K562 (cell line): Measurements from ENCODE around the gene TBXA2R. TPM values are rescaled to one million over a fixed set of nuclear protein-coding genes. Genes with fewer than 3 reads are reported as not detected.

Source experiments
- ATAC-seq: fragments of 200-7000 bp; cut with Tn5 transposase; 3 replicates; pipeline ENCODE4 v1.9.1; 2020; ENCODE audit warnings: moderate library complexity
- BruUV-seq: library from RNA; stranded (reverse); fragments of 400-500 nt; replicated peaks from 2 replicates; lab custom pipeline; 2021; lab: Mats Ljungman, UMichigan
- CTCF ChIA-PET: fragments of 300-600 bp; formaldehyde crosslinking; extraction: SDS; loops from one replicate; lab custom pipeline; 2021; ENCODE audit warnings: low intra/inter-chr PET ratio; lab: Yijun Ruan, JAX
- POLR2A ChIA-PET: fragments of 300-600, 350-650 bp; sonication (Branson Sonifier 250); formaldehyde crosslinking; extraction: SDS; loops from one replicate; lab custom pipeline; 2021; ENCODE audit warnings: antibody characterized with exemption, inconsistent platforms; lab: Yijun Ruan, JAX
- DNase-seq, 4 experiments: peaks; one replicate each; pipeline versions ENCODE4 v3.0.0 to v3.0.0-alpha.2; 2011 to 2018; ENCODE audit warnings: low spot score in 3 of 4, mixed read lengths in 3 of 4; ENCODE audit errors: extremely low read depth in 1 of 4
- FAIRE-seq: peaks from 2 replicates; lab custom pipeline; 2011; peaks lifted over from hg19 to GRCh38; lab: Jason Lieb, UNC
- H2AFZ ChIP-seq: 2 replicates; pipeline ENCODE4 v1.6.0; 2011; ENCODE audit warnings: low read depth, low read length, control low read depth, inconsistent platforms
- H3K27ac ChIP-seq: fragments of 200-600 bp; 3 replicates; pipeline ENCODE4 v1.8.0; 2011; ENCODE audit warnings: low read depth, mild to moderate bottlenecking, control low read depth, inconsistent platforms, low read length, moderate library complexity, mixed read lengths; ENCODE audit errors: extremely low read depth
- H3K27me3 ChIP-seq, 2 experiments: fragments of 300-600 bp in 1 of 2; 2 replicates in 1 of 2; 3 replicates in 1 of 2; pipeline versions ENCODE4 v1.6.0 to v1.8.0; 2011; ENCODE audit warnings: inconsistent platforms in 2 of 2, low read length in 2 of 2, mild to moderate bottlenecking in 1 of 2, mixed read lengths in 1 of 2, moderate library complexity in 1 of 2; ENCODE audit not compliant: control insufficient read depth in 2 of 2, insufficient read depth in 2 of 2
- H3K36me3 ChIP-seq: fragments of 300-600 bp; 3 replicates; pipeline ENCODE4 v1.8.0; 2011; ENCODE audit warnings: mild to moderate bottlenecking, low read length, inconsistent platforms; ENCODE audit not compliant: control insufficient read depth, insufficient read depth
- H3K4me1 ChIP-seq, 2 experiments: fragments of 200-600 bp in 1 of 2; replicated peaks in 1 of 2; 2 replicates in 1 of 2; 3 replicates in 1 of 2; pipeline versions ENCODE4 v1.5.1 to v1.8.0; 2011; ENCODE audit warnings: inconsistent platforms in 2 of 2, low read length in 2 of 2, mild to moderate bottlenecking in 1 of 2, mixed read lengths in 1 of 2, moderate library complexity in 1 of 2; ENCODE audit not compliant: control insufficient read depth in 2 of 2, insufficient read depth in 2 of 2
- H3K4me2 ChIP-seq: 2 replicates; pipeline ENCODE4 v1.6.1; 2011; ENCODE audit warnings: low read length, control low read depth, inconsistent platforms, mixed read lengths; ENCODE audit not compliant: insufficient read depth
- H3K4me3 ChIP-seq: fragments of 200-600 bp; sonication (generic), shearing (Covaris generic); 2 replicates; pipeline ENCODE4 v1.5.1; 2016; ENCODE audit warnings: control low read depth, inconsistent platforms
- H3K79me2 ChIP-seq: fragments of 200-600 bp; 3 replicates; pipeline ENCODE4 v1.8.0; 2011; ENCODE audit warnings: low read length, inconsistent platforms; ENCODE audit not compliant: control insufficient read depth, insufficient read depth
- H3K9ac ChIP-seq, 2 experiments: 2 replicates each; pipeline versions ENCODE4 v1.6.0 to v1.6.1; 2011; ENCODE audit warnings: low read depth in 2 of 2, low read length in 2 of 2, control low read depth in 1 of 2, inconsistent platforms in 1 of 2, mild to moderate bottlenecking in 1 of 2, mixed read lengths in 1 of 2; ENCODE audit not compliant: insufficient read depth in 1 of 2
- H3K9me1 ChIP-seq: one replicate; pipeline ENCODE4 v1.6.0; 2011; ENCODE audit warnings: inconsistent platforms, mild to moderate bottlenecking, low read length, moderate library complexity; ENCODE audit not compliant: control insufficient read depth, insufficient read depth
- H3K9me3 ChIP-seq: replicated peaks from 2 replicates; pipeline ENCODE4 v1.5.1; 2011; ENCODE audit warnings: low read depth, low read length, inconsistent platforms; ENCODE audit not compliant: control insufficient read depth, insufficient read depth
- H4K20me1 ChIP-seq: replicated peaks from 2 replicates; pipeline ENCODE4 v1.6.1; 2011; ENCODE audit warnings: low read length, inconsistent platforms, mixed read lengths; ENCODE audit not compliant: control insufficient read depth, insufficient read depth
- BACH1 ChIP-seq: fragments of 200-800 bp; sonication (Bioruptor generic); IDR thresholded peaks from 2 replicates; pipeline ENCODE4 v1.6.1; 2016; ENCODE audit warnings: missing genetic modification characterization, missing compliant biosample characterization
- COPS2 ChIP-seq: fragments of 450-650 bp; conservative IDR thresholded peaks from 2 replicates; pipeline ENCODE4 v1.6.1; 2016; ENCODE audit warnings: mild to moderate bottlenecking, moderate library complexity
- CUX1 ChIP-seq: fragments of 200-800 bp; sonication (Bioruptor generic); IDR thresholded peaks from 2 replicates; pipeline ENCODE4 v1.6.1; 2016; ENCODE audit warnings: missing genetic modification characterization, missing compliant biosample characterization
- HLTF ChIP-seq: fragments of 450-650 bp; IDR thresholded peaks from 2 replicates; pipeline ENCODE4 v1.6.1; 2016
- KDM4B ChIP-seq, 2 experiments: fragments of 450-650 bp in 1 of 2; sonication (generic) in 1 of 2; IDR thresholded peaks; 2 replicates each; pipeline ENCODE4 v1.6.1; 2016 to 2017; ENCODE audit warnings: borderline replicate concordance in 2 of 2, antibody characterized with exemption in 1 of 2, low read depth in 1 of 2, mild to moderate bottlenecking in 1 of 2
- POLR2G ChIP-seq: fragments of 200-400 bp; formaldehyde crosslinking; IDR thresholded peaks from 2 replicates; pipeline ENCODE4 v1.6.1; 2017; ENCODE audit warnings: low read depth, mild to moderate bottlenecking, antibody characterized with exemption, low read length, moderate library complexity
- ZBTB12 ChIP-seq: fragments of 250-450 bp; sonication (Bioruptor Pico); IDR thresholded peaks from 2 replicates; pipeline ENCODE4 v1.4.0; 2020
- ZNF764 ChIP-seq: fragments of 250-450 bp; sonication (Bioruptor Pico); IDR thresholded peaks from 2 replicates; pipeline ENCODE4 v1.4.0; 2020; ENCODE audit warnings: low read depth, mild to moderate bottlenecking, moderate library complexity
- whole genome bisulfite sequencing: fragments of 100-300 bp; shearing (Covaris generic); methylation state at CpG from one replicate; pipeline ENCODE4 v1.1.6; 2016; ENCODE audit warnings: low coverage, mixed read lengths; ENCODE audit not compliant: insufficient coverage; ENCODE audit errors: missing lambda C conversion rate; 5-methylcytosine and 5-hydroxymethylcytosine counted together
- in situ Hi-C: fragments of 300-500 bp; cut with MboI; formaldehyde crosslinking; loops from 4 replicates; pipeline ENCODE4 v1.15.0; 2018; ENCODE audit warnings: inconsistent platforms, mixed read lengths
- intact Hi-C: fragments of 100-400 bp; cut with micrococcal nuclease; formaldehyde crosslinking; loops from 2 replicates; pipeline ENCODE4 v1.14.2; 2022
- polyA plus RNA-seq, 8 experiments: library from polyadenylated mRNA; depleted of rRNA in 4 of 8; stranded (reverse) in 5 of 8; unstranded in 3 of 8; fragments of >200 nt; fragmentation: Nextera tagmentation in 2 of 8; fragmentation: Illumina TruSeq in 1 of 8; extraction: Ambion mirVana in 2 of 8; extraction: Trizol in 1 of 8; gene quantifications; 2 replicates each; pipeline versions ENCODE4 v1.2.1 to v1.2.3, GENCODE V29; 2011 to 2014; ENCODE audit warnings: inconsistent platforms in 1 of 8, missing spikeins in 1 of 8
- total RNA-seq, 7 experiments: library from RNA; depleted of rRNA in 6 of 7; stranded (reverse); fragments of >200 nt in 6 of 7; fragmentation: Illumina TruSeq in 2 of 7; extraction: Trizol in 2 of 7; gene quantifications; 2 replicates each; pipeline versions ENCODE4 v1.2.1 to v1.2.3, GENCODE V29; 2011 to 2021; ENCODE audit warnings: low replicate concordance in 1 of 7

Gene TBXA2R
- total and polyA plus RNA-seq, 9 of the 15 experiments (the other 6 are each of a cell fraction or from before 2014, with no cell fraction given), result 1.5 to 24.0 (median 2.8) TPM

- Histone ChIP-seq H3K9ac (no peak overlapping the region), H4K20me1 (no peaks in the 10 kb centered on the region), H3K9me3 (no peaks in the 10 kb centered on the region), H3K9me1 (no peaks in the 10 kb centered on the region), H3K27ac (no peak overlapping the region), H2AFZ (no peak overlapping the region), H3K4me2 (no peak overlapping the region), H3K4me1 (peaks cover 0 to 42% of the 10 kb centered on the region in 2 experiments; a peak in 2 of 5 replicates), H3K36me3 (peaks cover 55% of the 10 kb centered on the region; the same call in 2 of the 3 replicates), H3K79me2 (no peaks in the 10 kb centered on the region), H3K27me3 (no peaks in the 10 kb centered on the region), H3K4me3 (no peak overlapping the region)
- no peak for ATAC-seq
- WGBS, result 98% methylated on average over 26 of the region's 37 CpGs
- in situ Hi-C loops (no loop called here), intact Hi-C loops (no loop called here)
- CTCF ChIA-PET, result interaction anchor here (0.5 kb wide), 1 partner anchor 325 kb away, joined by 3 read pairs; no protein-coding TSS in a partner anchor
- DNase-seq, result no peak
- POLR2A ChIA-PET, result interaction anchor here (0.6 to 1.1 kb wide), 2 partner anchors 19 to 56 kb away, joined by 3 read pairs; no protein-coding TSS in a partner anchor
- TF ChIP-seq POLR2G (peak; percentile 9; the same call in 1 of the 2 replicates), HLTF (no peak)
- no peak for FAIRE-seq
- BruUV-seq, result no TSS peak
Observed at GRCh38 chr19:3653081-3653795, 46.6 kb upstream of the TBXA2R start.

- in situ Hi-C loops (no loop called here), intact Hi-C loops (no loop called here)
- H3K4me2 ChIP-seq, result no peak overlapping the region
- no TSS peak for BruUV-seq
- no peak overlapping the region; a peak in 1 of 4 replicates for H3K9ac ChIP-seq
- no peak for DNase-seq
- H3K27ac ChIP-seq, result no peak overlapping the region
- H3K4me3 ChIP-seq, result no peak overlapping the region
- peaks cover 47% of the 10 kb centered on the region; the same call in 2 of the 3 replicates for H3K36me3 ChIP-seq
- H3K27me3 ChIP-seq, result no peaks in the 10 kb centered on the region
- no peaks in the 10 kb centered on the region for H3K9me3 ChIP-seq
- H3K9me1 ChIP-seq, result no peaks in the 10 kb centered on the region
- no peaks in the 10 kb centered on the region for H3K79me2 ChIP-seq
- ChIA-PET CTCF (no interaction called here), POLR2A (no interaction called here)
- WGBS, result 89% methylated on average over 4 of the region's 14 CpGs
- no peak overlapping the region for H2AFZ ChIP-seq
- FAIRE-seq, result no peak
- no peaks in the 10 kb centered on the region for H4K20me1 ChIP-seq
- ATAC-seq, result no peak
- H3K4me1 ChIP-seq, result peaks cover 0 to 35% of the 10 kb centered on the region in 2 experiments; a peak in 2 of 5 replicates
- TF ChIP-seq CUX1 (no peak), ZBTB12 (no peak), ZNF764 (CRISPR knock-in tag) (no peak), KDM4B (IDR thresholded peaks at IDR 0.05; ENCODE audit: borderline replicate concordance in 2 of 2, low read depth in 1 of 2) (no peak), COPS2 (no peak), BACH1 (tag) (no peak)
Observed at GRCh38 chr19:3652422-3652821, 45.7 kb upstream of the TBXA2R start.
